GM21423 (cell line): Measurements from ENCODE around the gene BTG1.
A peak's percentile ranks its signal among the peaks of the same experiment; 100 is the strongest.

ENCODE experiments used
- ATAC-seq: cut with Tn5 transposase; IDR thresholded peaks from one replicate; pipeline ENCODE4 v1.9.1; 2021; ENCODE audit warnings: mild to moderate bottlenecking, moderate library complexity; ENCODE audit not compliant: unreplicated experiment

Gene BTG1, protein sequence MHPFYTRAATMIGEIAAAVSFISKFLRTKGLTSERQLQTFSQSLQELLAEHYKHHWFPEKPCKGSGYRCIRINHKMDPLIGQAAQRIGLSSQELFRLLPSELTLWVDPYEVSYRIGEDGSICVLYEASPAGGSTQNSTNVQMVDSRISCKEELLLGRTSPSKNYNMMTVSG

DNA sequence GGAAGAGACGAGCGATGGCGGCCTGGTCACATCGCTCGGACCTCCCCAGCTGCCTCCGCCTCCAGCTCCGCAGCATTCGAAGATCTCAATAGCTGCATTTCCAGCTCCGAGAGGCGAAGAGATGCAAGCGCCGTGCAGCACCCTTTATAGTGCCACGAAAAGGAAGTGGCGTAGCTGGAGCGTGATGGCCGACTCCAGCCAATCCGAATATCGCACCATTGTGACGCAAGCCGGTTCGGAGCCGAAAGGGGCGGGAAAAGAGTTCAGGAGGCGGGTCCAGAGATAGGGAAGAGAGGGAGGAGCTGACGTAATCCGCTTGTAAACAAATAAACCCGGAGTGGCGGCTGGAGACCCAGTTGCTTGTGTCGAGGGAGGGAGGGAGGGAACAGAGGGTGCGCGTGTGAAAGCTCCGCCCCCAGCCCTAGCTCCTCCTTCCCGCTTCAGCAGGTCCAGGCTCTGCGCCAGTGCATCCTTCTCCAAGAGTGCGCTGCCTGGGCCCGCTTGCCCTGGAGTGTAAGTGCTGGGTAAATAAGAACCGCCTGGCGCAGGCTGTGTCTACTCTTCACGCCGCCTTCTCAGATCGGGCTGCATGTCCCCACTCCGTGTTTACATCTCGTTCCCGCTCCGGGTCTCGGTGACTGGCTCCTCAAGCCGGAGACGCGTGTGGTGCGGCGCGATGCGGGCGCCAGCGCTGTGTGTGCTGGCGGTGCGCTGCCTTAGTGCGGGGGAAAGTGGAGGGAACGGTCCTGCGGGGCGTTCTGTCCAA is at the start of gene BTG1:
BTG1 (minus strand) TSS at position 116 of the 766 bp plus-strand sequence. CDS start 311 bp downstream, outside the sequence.
- ATAC-seq = peak; percentile 66

DNA sequence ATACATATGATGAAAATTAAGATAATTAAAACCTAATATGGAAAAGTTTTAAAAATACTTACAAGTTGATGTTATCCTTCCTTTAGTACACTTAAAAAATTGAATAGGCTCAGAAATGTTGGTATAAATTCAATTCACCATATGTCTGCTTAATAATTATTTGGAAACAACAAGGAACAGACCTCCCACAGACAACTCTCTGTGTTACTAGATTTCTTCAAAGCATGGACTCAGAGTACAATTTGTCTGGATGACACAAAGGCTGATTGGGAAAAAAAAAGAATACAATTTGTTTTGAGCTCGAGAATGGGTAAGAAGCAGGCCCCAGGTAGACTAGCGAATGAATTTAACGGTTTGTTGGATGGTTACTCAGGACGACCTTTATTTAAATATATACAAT is 48.9 kb upstream of the BTG1 start:
- ATAC-seq = no peak

DNA sequence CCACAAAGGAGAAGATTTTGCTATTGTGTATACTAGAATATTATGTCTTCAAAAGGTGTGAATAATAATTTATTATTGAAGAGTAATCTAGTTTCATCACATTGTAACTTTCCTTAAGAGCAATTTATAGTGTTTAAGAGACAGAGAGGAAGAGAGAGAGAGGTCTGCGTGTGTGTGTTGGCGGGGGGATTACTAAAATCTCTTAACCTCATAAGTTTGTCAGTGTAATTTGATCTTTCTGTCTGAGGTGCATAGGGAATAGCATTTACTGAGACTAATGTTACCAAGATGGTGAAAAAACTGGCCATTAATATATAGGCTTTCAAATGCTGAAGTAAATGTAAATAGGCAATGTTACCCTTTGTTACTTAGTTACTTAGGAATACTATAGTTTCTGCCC is 48.2 kb upstream of the BTG1 start:
- no peak for ATAC-seq

DNA sequence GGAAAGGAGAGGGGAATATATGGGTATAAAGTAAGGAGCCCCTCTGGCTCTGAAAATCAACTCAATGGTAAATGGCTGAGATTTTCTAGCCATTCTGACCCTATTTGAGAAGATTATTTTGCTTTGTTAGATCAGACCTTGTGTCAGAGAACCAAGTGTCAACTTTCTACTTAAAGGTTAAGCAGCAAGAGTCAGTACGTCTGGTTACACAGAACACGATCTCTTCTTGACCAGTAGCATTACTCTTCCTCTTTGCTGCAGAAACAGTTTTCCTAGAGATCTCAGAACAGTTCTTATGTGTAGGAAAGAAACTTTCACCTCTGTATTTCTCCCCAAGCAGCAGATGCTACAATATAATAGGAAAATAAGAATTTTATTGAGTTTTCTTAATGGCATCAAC is 47.4 kb upstream of the BTG1 start:
- ATAC-seq = no peak

DNA sequence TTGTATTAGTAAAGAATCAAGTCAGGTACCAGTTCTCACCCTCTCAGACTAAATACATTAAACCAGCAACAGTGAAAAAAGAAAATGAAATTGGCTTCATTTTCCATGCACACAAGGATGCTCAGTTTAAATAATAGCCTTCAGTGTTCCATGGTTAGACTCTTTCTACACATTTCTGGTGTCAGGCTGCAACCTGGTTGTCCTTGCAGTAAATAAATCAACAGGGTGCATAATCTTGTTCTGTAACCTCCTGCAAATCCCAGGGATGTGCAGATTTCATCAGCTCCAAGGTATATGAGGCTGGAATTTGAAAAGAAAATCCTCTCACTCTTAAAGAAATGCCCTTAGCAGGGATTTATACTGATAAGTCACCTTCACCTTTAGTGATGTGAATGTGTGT is 46.7 kb upstream of the BTG1 start:
- ATAC-seq = no peak

DNA sequence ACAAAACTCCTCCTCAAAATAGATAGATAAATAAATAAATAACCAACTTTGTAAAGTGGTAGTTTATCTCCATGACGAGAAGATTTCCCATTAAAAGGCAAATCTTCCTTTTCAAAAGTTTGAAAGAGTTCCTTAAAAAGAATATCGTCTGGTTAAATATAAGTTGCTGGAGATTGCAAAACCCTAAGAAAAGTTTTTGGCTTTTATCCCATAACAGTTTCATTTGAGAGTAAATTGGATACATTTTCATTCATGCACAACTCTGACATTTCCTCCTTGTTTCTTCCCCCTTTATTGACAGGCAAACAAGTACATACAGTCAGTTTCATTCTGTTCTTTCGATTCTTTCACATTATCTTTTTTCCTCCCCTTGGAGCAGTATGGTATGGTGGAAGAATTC is 45.4 kb upstream of the BTG1 start:
- no peak for ATAC-seq

DNA sequence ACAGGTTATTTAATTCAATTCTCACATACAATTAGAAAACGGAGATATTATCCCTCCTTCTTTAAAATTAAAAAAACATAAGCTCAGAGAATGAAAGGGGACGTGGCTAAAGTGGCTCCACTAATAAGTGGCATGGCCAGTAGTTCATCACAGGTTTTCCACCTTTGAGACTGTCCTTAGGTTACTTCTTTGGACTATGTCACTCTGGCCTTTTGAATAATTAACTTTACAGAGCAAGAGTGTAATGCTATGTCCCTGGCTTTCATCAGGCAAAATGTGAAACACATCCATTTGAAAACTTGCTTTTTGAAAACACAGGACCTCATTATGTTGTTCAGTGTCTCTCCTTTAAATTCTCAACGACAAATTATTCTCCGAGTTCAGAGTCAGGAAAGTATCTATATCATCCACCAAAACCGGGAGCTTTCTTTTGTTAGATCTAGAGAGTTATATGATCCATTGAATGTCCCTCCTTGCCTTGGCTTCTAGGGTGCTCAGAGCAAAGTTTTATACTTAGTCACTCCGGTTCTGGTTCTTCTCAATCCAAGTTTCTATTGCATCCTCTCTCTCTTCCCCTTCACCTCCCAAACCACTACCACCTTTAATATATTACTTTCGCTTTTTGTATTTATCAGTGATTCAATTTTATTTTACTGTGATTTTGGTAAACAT is 43.0 kb upstream of the BTG1 start:
- no peak for ATAC-seq

DNA sequence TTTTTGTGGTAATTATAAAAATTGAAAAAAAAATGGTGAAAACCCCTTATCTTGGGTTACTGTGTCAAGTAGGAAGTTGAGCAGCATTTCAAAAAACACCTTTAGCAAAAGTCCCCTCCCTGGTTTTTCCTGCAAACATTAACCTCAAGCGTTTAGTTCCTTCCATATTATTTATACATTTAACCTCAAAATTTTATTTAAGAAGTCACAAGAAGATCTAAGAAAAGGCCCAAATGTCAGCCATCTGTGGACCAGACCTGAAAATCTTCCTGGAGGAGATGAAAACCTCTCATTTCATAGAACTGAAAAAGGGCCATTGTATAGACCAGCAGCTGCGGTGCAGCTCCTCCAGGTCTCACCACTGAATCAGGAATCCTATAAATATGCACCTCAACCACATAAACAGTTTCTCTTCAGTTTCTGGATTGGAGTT is 40.4 kb upstream of the BTG1 start:
- no peak for ATAC-seq

DNA sequence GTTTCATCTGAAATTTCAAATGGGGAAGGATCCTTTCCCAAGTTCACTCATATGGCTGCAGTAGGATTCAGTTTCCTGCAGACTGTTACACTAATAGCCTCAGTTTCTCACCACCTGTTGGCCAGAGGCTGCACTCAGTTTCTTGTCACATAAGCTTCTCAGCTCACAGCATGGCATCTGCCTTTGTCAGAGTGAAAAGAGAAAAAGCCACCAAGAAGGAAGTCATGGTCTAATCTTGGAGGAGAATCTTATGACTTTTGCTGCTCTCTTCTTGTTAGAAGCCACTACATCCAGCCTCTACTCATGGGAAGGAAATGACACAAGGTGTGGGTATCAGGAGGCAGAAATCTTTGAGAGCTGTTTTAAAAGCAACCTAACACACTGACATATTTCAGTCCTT is 39.4 kb upstream of the BTG1 start:
- peak; percentile 71 for ATAC-seq

DNA sequence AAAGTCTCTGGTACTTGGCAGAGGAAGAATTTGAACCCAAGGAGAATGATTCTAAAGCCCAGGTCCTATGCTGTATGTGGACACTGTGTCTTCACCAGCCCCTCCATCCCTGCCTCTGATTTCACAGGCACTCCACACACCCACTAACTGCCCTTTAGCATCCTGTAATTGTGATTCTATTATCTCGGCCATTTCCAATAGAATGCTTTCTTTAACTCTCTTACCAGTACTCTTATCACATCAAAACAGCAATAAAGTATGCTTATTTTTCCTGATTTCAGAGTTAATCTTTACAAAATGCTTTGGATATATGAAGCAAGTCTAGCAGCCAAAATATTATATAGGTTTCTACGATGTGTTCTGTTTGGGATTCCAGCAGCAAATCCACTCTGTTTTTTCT is 37.9 kb upstream of the BTG1 start:
- no peak for ATAC-seq

DNA sequence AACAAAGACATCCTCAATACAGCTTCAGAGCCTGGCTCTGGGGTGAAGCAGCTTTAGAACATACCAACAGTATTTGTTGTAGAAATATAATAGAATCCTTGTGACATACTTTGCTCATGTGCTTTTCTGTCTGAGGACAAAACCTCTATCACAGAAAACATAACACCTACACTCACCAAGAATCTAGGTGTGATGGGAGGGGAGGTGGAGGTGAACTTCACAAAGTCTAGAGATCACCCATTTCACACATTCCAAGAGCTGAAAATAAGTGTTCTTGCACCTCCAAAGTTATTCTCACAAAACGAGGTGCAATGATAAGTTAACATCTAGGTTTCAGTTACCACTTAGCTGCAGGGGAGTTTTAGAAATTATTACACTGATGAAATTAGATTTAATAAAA is 32.7 kb upstream of the BTG1 start:
- ATAC-seq = no peak

DNA sequence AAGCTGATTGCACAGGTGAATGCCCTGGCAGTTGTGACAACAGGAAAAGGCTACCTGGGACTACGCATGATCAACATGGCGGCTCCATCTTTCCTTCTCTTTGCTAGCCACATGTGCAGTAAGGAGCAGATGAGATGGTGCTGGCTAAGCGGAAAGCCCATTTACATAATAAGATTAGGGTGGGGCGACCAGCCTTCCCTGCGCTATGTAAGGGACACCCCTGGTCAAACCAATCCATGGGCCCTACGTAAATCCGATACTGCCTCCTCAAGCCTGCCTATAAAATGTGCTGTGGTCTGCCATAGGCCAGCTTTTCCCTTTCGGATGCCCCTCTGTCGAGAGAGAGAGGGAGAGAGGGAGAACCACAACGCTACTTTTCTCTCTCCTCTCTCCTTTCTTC is 31.0 kb upstream of the BTG1 start:
- ATAC-seq = no peak

DNA sequence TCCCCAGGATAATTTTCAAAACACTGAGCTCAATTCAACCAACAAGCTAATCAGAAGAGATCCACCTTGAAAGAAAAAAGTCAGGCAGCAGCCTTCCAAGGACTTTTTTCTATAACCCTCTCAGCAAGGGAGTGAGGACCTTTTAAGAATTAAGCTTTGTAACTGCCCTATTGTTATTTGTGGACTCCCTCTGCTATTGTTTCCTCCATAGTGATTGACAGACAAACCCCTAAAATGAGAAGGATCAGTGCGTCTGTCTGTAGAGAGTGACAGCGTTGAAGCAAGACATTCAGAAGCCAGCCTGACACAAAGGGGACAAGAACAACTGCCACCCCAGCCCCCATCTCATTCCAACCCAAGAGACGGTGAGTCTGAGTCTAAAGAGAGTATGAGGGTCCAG is 30.3 kb upstream of the BTG1 start:
- no peak for ATAC-seq

DNA sequence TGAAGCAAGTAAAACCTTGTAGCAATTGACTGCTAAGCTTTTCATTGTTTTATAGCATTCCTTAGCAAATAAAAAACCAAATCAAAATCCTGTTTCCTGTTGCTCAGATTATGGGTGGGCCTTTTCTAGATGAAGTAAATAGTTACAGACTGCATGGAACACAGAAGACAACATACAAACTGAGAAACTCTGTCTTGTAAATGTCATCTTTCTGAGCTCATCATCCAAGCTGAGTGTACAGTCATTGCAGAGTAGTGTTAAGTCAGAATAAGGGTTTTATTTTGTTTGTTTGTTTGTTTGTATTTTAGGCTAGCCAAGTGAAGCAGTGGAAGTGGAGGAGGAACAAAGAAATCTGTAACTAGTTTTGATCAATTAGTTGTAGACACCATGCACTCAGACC is 24.4 kb upstream of the BTG1 start:
- ATAC-seq = no peak

DNA sequence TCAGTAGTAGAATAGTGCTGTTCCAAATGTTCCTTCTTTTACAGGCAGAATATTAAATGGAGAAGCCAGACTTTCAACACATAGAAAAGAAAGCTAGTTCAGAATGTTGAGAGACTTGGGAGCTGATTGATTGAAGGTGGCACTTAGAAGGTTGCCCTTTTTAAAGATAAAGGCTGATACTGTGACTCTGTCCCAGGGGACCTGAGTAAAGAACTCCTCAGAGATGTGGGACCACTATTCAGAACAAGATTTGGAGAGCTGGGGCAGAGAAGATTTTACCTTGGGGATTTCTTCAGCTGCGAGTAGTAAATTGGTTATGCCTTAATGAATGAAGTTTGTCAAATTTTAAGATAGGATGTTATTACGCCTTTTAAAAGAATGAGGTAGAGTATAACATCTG is 21.4 kb upstream of the BTG1 start:
- no peak for ATAC-seq

DNA sequence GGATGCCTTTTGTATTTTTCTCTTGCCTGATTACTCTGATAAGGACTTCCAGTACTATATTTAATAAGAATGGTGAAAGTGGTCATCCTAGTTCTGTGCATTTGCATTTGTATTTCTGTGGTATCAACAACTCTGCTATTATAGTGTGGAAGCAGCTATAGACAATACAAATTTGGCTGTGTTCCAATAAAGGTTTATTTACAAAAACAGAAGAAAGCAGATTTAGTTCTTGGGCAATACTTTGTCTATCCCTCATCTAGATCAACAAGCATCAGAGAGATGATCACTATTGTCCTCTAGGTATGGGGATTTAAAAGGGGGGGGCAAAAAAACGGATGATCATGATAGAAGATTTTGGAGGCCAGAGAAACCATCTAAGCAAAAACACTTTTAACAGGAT is 19.1 kb upstream of the BTG1 start:
- ATAC-seq = no peak

DNA sequence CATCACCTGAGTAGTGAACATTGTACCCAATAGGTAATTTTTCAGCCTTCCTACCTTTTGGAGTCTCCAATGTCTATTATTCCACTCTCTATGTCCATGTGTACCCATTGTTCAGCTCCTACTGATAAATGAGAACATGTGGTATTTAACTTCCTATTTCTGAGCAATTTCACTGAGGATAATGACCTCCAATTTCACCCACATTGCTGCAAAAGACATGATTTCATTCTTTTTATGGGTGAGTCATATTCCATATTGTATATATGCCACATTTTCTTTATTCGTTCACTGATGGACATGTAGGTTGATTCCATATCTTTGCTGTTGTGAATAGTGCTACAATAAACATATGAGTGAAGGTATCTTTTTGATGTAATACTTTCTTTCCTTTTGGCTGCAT is 16.4 kb upstream of the BTG1 start:
- no peak for ATAC-seq

DNA sequence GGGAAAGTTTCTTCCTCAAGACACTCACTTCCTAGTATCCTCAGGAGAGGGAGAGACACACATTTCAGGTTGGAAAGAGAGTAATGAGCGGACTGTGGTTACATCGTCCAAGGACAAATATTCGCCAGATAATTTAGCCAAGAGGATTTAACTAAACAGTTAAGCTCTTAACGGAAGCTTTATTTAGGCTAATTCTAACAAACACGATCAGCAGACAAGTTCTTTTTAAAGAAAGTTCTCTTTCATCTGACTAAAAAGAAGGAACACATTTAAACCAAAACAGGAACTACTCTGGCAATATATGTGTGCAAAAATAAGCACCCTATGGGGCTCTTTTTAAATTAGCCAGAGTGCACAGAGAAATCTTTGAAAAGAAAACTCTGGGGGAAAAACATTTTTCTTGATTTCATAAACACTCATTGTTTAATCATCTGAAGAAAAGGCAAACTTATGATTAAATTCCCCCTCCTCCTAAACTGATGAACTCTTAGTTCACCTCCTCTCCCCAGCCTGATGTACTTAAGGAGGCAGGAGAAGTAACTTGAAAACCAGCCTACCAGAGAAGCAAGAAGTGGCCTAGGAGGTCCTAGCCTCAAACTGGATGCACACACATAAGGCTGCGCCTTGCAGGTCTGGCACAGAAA is 13.3 kb upstream of the BTG1 start:
- ATAC-seq = no peak

DNA sequence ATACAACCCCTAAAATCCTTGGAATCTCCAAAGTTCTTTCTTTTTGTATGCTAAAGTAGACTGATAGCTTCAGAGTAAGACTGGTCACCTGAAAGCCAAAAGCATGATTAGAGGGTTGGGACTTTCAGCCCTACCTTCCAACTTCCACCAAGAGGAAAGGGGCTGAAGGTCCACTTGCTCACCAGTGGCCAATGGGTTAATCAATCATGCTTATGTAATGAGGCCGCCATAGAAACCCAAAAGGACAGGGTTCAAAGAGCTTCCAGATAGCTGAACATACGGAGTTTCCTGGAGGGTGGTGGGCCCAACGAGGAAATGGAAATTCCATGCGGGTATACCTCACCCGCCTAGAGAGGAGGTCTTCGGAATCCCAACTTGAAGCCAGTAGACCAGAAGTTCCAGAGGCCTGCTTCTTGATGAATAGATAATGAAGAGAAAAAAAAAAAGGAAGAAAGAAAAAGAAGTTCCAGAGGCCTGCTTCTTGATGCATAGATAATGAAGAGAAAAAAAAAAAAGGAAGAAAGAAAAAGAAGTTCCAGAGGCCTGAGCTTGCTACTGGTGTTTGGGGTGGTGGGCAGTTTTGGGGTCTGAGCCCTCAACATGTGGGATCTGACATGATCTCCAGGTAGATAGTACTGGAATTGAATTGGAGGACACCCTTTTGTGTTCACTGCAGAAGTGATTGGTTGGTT is 11.2 kb upstream of the BTG1 start:
- ATAC-seq = no peak

DNA sequence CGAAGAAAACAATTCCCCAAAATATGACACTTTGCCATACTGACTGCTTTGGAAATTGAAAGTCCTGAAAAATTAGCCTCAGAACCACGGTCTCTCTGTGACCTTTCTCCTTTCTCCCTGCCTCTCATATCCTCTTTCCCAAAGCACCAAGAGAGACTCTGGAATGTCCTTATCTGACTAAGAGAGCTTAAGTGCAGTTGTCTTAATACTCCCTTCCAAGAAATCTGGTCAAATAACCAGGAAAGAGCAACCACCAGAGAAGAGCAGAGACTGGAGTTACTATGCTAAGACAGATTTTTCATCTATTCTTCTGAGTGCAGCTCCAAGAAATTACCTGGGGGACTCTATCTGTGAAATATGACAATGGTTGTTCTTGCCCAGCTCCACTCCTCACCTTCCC is 10.5 kb upstream of the BTG1 start:
- ATAC-seq = no peak

DNA sequence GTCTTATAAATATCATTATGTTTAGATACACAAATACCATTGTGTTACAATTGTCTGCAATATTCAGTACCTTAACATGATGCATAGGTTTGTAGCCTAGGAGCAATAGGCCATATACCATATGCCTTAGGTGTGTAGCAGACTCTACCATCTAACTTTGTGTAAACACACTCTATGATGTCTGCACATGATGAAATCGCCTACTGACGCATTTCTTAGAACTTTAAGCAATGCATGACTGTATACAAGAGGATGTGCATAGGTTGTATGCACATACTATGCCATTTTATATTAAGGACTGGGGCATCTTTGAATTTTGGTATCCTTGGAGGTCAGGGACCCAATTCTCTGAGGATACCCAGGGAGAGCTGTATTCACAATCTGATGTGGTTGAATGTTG is 10.1 kb upstream of the BTG1 start:
- ATAC-seq = no peak
